ENCODE measurements around the gene MDP1.

The MDP1 gene

GRCh38 chr14:24182110-24182882 lies 33.6 kb downstream of the MDP1 start:
- Mint-ChIP-seq H3K4me1 (peaks cover 13% of the 10 kb centered on the region), H3K4me3 (no peak overlapping the region)

GRCh38 chr14:24181371-24182077 lies 34.3 kb downstream of the MDP1 start:
- Mint-ChIP-seq H3K9me3 (no peaks in the 10 kb centered on the region), H3K4me3 (no peak overlapping the region), H3K4me1 (peaks cover 8% of the 10 kb centered on the region), H3K36me3 (ENCODE audit: low read depth) (peaks cover 27% of the 10 kb centered on the region), H3K27ac (peak overlapping the region; percentile 97), H3K27me3 (ENCODE audit: low read depth, poor library complexity) (peaks cover 2% of the 10 kb centered on the region)
- DNase-seq: no peak
- no peak for TF ChIP-seq CTCF (IDR thresholded peaks at IDR 0.05)

More at GRCh38 chr14:24182110-24182882, 33.6 kb downstream of the MDP1 start:
- Mint-ChIP-seq H3K27ac (peak overlapping the region; percentile 97), H3K27me3 (ENCODE audit: low read depth, poor library complexity) (peaks cover 2% of the 10 kb centered on the region), H3K9me3 (no peaks in the 10 kb centered on the region), H3K36me3 (ENCODE audit: low read depth) (peaks cover 22% of the 10 kb centered on the region)
- TF ChIP-seq CTCF (IDR thresholded peaks at IDR 0.05): no peak
- no peak for DNase-seq

GRCh38 chr14:24179961-24180796 lies 35.7 kb downstream of the MDP1 start:
- H3K9me3 Mint-ChIP-seq: no peaks in the 10 kb centered on the region
- no peak for DNase-seq
- no peaks in the 10 kb centered on the region for H3K27me3 Mint-ChIP-seq (ENCODE audit: low read depth, poor library complexity)
- H3K36me3 Mint-ChIP-seq (ENCODE audit: low read depth): peaks cover 22% of the 10 kb centered on the region
- H3K4me1 Mint-ChIP-seq: peaks cover 9% of the 10 kb centered on the region
- TF ChIP-seq CTCF (IDR thresholded peaks at IDR 0.05): no peak
- no peak overlapping the region for H3K4me3 Mint-ChIP-seq
- H3K27ac Mint-ChIP-seq: peak overlapping the region; percentile 93

GRCh38 chr14:24179294-24179960 lies 36.4 kb downstream of the MDP1 start:
- no peak for DNase-seq
- TF ChIP-seq CTCF (IDR thresholded peaks at IDR 0.05): no peak
- Mint-ChIP-seq H3K4me1 (peaks cover 16% of the 10 kb centered on the region), H3K36me3 (ENCODE audit: low read depth) (peaks cover 29% of the 10 kb centered on the region), H3K27ac (peak overlapping the region; percentile 93), H3K9me3 (no peaks in the 10 kb centered on the region), H3K4me3 (no peak overlapping the region), H3K27me3 (ENCODE audit: low read depth, poor library complexity) (no peaks in the 10 kb centered on the region)

GRCh38 chr14:24178399-24179178 lies 37.3 kb downstream of the MDP1 start:
- peaks cover 34% of the 10 kb centered on the region for H3K36me3 Mint-ChIP-seq (ENCODE audit: low read depth)
- peak overlapping the region; percentile 75 for H3K27ac Mint-ChIP-seq
- no peak overlapping the region for H3K4me3 Mint-ChIP-seq
- H3K9me3 Mint-ChIP-seq: no peaks in the 10 kb centered on the region
- DNase-seq: no peak
- TF ChIP-seq CTCF (IDR thresholded peaks at IDR 0.05): no peak
- peaks cover 21% of the 10 kb centered on the region for H3K4me1 Mint-ChIP-seq
- no peaks in the 10 kb centered on the region for H3K27me3 Mint-ChIP-seq (ENCODE audit: low read depth, poor library complexity)

All from nephron progenitor cell (in vitro differentiated cells).